Activated naive CD4-positive, alpha-beta T cell treated with anti-CD3 and anti-CD28 coated beads for 36 hours (primary cell): Measurements from ENCODE around the gene GAST. TPM values are rescaled to one million over a fixed set of nuclear protein-coding genes. Genes with fewer than 3 reads are reported as not detected.

Experiments used
- CTCF ChIA-PET: fragments of 350-600 bp; sonication (Branson Sonifier 250); formaldehyde crosslinking; loops from one replicate; lab custom pipeline; 2021; ENCODE audit warnings: antibody characterized with exemption; lab: Charles Lee
- DNase-seq: peaks from one replicate; pipeline ENCODE4 v3.0.0-alpha.2; 2020
- H3K27ac Mint-ChIP-seq: one replicate; pipeline ENCODE4 v1.8.0; 2021; ENCODE audit warnings: mild to moderate bottlenecking, mixed read lengths
- H3K27me3 Mint-ChIP-seq: one replicate; pipeline ENCODE4 v1.8.0; 2021; ENCODE audit warnings: low read depth, mixed read lengths
- H3K36me3 Mint-ChIP-seq: one replicate; pipeline ENCODE4 v1.8.0; 2021; ENCODE audit warnings: low read depth, mixed read lengths
- H3K4me1 Mint-ChIP-seq: one replicate; pipeline ENCODE4 v1.8.0; 2021; ENCODE audit warnings: low read depth, mixed read lengths
- H3K4me3 Mint-ChIP-seq: one replicate; pipeline ENCODE4 v1.8.0; 2021; ENCODE audit warnings: mild to moderate bottlenecking, moderate library complexity, mixed read lengths
- H3K9me3 Mint-ChIP-seq: one replicate; pipeline ENCODE4 v1.8.0; 2021; ENCODE audit warnings: mixed read lengths
- intact Hi-C: fragments of 100-400 bp; cut with micrococcal nuclease; formaldehyde crosslinking; loops from one replicate; pipeline ENCODE4 v1.15.1; 2023
- total RNA-seq, 2 experiments: library from RNA; stranded (reverse); gene quantifications; one replicate each; pipeline ENCODE4 v1.2.3, GENCODE V29; 2021

Gene GAST
- total RNA-seq, 2 experiments from 2014 or later: not detected

GRCh38 chr17:41760878-41761277 lies 48.7 kb downstream of the GAST start:
- no peak for DNase-seq
- CTCF ChIA-PET: interaction anchor here (0.6 kb wide), 1 partner anchor 482 kb away, joined by 4 read pairs; no protein-coding TSS in a partner anchor
- Mint-ChIP-seq H3K9me3 (no peaks in the 10 kb centered on the region), H3K4me3 (no peak overlapping the region), H3K36me3 (no peaks in the 10 kb centered on the region), H3K4me1 (no peaks in the 10 kb centered on the region), H3K27ac (no peak overlapping the region), H3K27me3 (no peaks in the 10 kb centered on the region)
- intact Hi-C loops: no loop called here

DNA sequence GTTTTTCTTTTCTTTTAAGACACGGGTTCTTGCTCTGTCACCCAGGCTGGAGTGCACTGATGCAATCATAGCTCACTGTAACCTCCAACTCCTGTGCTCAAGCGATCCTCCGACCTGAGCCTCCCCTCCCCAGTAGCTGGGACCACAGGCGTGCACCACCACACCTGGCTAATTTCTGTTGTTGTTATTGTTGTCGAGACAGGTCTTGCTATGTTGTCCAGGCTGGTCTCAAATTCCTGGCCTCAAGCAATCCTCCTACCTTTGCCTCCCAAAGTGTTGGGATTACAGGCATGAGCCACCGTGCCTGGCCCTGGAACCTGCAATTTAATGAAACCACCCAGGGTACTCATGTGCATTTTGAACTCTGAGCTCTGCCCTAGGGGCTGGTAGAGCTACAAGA lies 50.3 kb downstream of the GAST start:
- CTCF ChIA-PET: no interaction called here
- intact Hi-C loops: no loop called here
- Mint-ChIP-seq H3K4me3 (no peak overlapping the region), H3K27me3 (no peaks in the 10 kb centered on the region), H3K36me3 (no peaks in the 10 kb centered on the region), H3K27ac (no peak overlapping the region), H3K4me1 (no peaks in the 10 kb centered on the region), H3K9me3 (no peaks in the 10 kb centered on the region)
- no peak for DNase-seq

DNA sequence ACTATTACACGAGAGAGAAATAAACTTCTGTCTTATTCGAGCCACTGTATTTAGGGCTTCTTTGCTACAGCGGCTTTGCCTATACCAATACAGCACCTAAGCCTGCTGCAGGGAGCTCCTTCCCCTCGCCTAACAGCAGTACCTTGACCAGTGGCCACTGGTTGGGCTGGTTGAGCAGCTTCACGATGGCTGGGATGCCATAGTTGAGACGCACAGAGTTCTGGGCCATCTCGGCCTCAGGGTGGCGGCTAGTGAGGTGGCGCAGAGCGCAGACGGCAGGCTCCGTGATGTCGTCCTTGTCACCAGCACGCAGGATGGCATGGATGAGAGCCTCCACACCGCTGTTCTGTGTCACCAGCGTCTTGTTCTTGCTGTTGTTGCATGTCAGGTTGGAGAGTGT lies 50.7 kb downstream of the GAST start:
- intact Hi-C loops: no loop called here

DNA sequence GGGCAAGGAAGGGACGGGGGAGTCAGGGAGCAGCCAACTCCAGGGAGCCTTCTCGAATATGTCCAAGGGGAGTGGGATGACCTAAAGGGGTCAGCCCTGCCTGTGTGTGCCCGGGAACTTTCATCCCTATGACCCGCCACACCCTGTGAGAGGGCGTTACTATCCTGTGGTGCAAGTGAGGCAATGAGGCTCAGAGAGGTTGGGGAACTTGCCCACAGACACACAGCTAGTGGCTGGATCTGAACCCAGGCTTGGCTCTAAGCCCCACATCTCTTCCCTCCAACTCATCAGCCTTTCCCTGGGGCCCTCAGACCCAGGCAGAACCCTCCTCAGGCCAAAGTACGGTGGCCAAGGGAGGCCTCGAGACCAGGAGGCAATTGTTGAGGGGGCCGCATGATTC lies 51.2 kb downstream of the GAST start:
- Mint-ChIP-seq H3K9me3 (no peaks in the 10 kb centered on the region), H3K27ac (no peak overlapping the region), H3K36me3 (no peaks in the 10 kb centered on the region), H3K4me3 (no peak overlapping the region), H3K27me3 (no peaks in the 10 kb centered on the region), H3K4me1 (no peaks in the 10 kb centered on the region)
- intact Hi-C loops: no loop called here
- CTCF ChIA-PET: no interaction called here
- DNase-seq: no peak

More for the DNA sequence above, 50.7 kb downstream of the GAST start:
- Mint-ChIP-seq H3K4me1 (no peaks in the 10 kb centered on the region), H3K4me3 (no peak overlapping the region), H3K27ac (no peak overlapping the region), H3K9me3 (no peaks in the 10 kb centered on the region), H3K27me3 (no peaks in the 10 kb centered on the region), H3K36me3 (no peaks in the 10 kb centered on the region)
- CTCF ChIA-PET: no interaction called here
- no peak for DNase-seq

Other genes with a start within 250 kb of the GAST start
- not detected for gene KRT32, start 244.9 kb upstream of the GAST start, total RNA-seq
- not detected for gene KRT35, start 231.2 kb upstream of the GAST start, total RNA-seq
- gene KRT36, start 222.4 kb upstream of the GAST start, total RNA-seq: not detected
- not detected for gene KRT13, start 206.7 kb upstream of the GAST start, total RNA-seq
- not detected for gene KRT15, start 193.4 kb upstream of the GAST start, total RNA-seq
- not detected for gene KRT19, start 184.0 kb upstream of the GAST start, total RNA-seq
- gene KRT9, start 140.3 kb upstream of the GAST start, total RNA-seq: not detected
- not detected for gene KRT14, start 125.4 kb upstream of the GAST start, total RNA-seq
- gene KRT16, start 99.6 kb upstream of the GAST start, total RNA-seq: not detected
- gene KRT17, start 87.8 kb upstream of the GAST start, total RNA-seq: not detected
- 1,000 to 10,000 TPM; 1,206 to 1,253 TPM for gene EIF1, start 23.4 kb upstream of the GAST start, total RNA-seq
- gene HAP1, start 22.3 kb downstream of the GAST start, total RNA-seq: not detected
- gene JUP, start 74.4 kb downstream of the GAST start, total RNA-seq: under 1 TPM; 0.27 to 0.33 TPM
- 1 to 10 TPM; 1.2 to 1.5 TPM for gene P3H4, start 99.6 kb downstream of the GAST start, total RNA-seq
- gene FKBP10, start 100.7 kb downstream of the GAST start, total RNA-seq: under 1 TPM in 1 of 2 experiments, not detected in 1; 0.36 TPM
- gene NT5C3B, start 123.9 kb downstream of the GAST start, total RNA-seq: 10 to 100 TPM; 25.9 to 28.1 TPM
- not detected for gene KLHL10, start 125.5 kb downstream of the GAST start, total RNA-seq
- 1 to 10 TPM; 8.9 to 9.6 TPM for gene KLHL11, start 153.1 kb downstream of the GAST start, total RNA-seq
- gene ACLY, start 206.6 kb downstream of the GAST start, total RNA-seq: 100 to 1,000 TPM; 153 to 161 TPM
- under 1 TPM; 0.55 to 0.79 TPM for gene ODAD4, start 218.3 kb downstream of the GAST start, total RNA-seq